Tibial artery (tissue), 4 donors: ENCODE data around the gene PCDHGC5.

Source experiments
- DNase-seq, 2 donors: peaks; one replicate each; pipeline ENCODE4 v3.0.0-alpha.2; 2019
- H3K27ac ChIP-seq, 2 donors: fragments of 200-600 bp; sonication (generic) in 1 of 2; 1 replicate in 1 of 2; 2 replicates in 1 of 2; pipeline ENCODE4 v1.5.1; 2018 to 2019; ENCODE audit warnings: mild to moderate bottlenecking in 1 of 2
- H3K27me3 ChIP-seq, 2 donors: fragments of 200-600 bp; sonication (generic) in 1 of 2; one replicate each; pipeline versions ENCODE4 v1.5.1 to v1.6.0; 2016 to 2019
- H3K36me3 ChIP-seq, 3 donors: fragments of 200-600 bp; sonication (generic) in 2 of 3; one replicate each; pipeline ENCODE4 v1.5.1; 2016 to 2019; ENCODE audit warnings: mild to moderate bottlenecking in 2 of 3
- H3K4me1 ChIP-seq, 4 donors: fragments of 200-600 bp; sonication (generic) in 2 of 4; 1 replicate in 3 of 4; 2 replicates in 1 of 4; pipeline ENCODE4 v1.5.1; 2016 to 2019
- H3K4me3 ChIP-seq, 2 donors: fragments of 200-600 bp; sonication (generic) in 1 of 2; 1 replicate in 1 of 2; 2 replicates in 1 of 2; pipeline ENCODE4 v1.5.1; 2018 to 2019; ENCODE audit warnings: mild to moderate bottlenecking in 2 of 2
- H3K9me3 ChIP-seq, 3 donors: fragments of 200-600 bp; sonication (generic) in 1 of 3; one replicate each; pipeline ENCODE4 v1.5.1; 2016 to 2019
- CTCF ChIP-seq, 2 experiments: fragments of 200-600 bp in 1 of 2; fragments of 450-650 bp in 1 of 2; IDR thresholded peaks; one replicate each; pipeline ENCODE4 v1.5.1; 2017 to 2019; ENCODE audit warnings: antibody characterized with exemption in 2 of 2, mild to moderate bottlenecking in 1 of 2, moderate library complexity in 1 of 2
- intact Hi-C: fragments of 100-400 bp; cut with DNase I; formaldehyde crosslinking; loops from one replicate; pipeline ENCODE4 v1.15.0; 2023; ENCODE audit warnings: low total_unique reads

The PCDHGC5 gene

GRCh38 chr5:141488591-141489561, at the start of gene PCDHGC5:
Gene PCDHGC5, plus strand, starts transcription at chr5:141489081. Its CDS starts 160 bp downstream, at chr5:141489241.
- DNase-seq, result no peak
- H3K4me1 ChIP-seq, result peaks cover 0 to 43% (median 27%) of the 10 kb centered on the region in 4 donors
- H3K4me3 ChIP-seq, result no peak within 1 kb of the TSS
- intact Hi-C loops, result no loop called here
- no peaks in the 10 kb centered on the region for H3K27me3 ChIP-seq
- TF ChIP-seq CTCF (IDR thresholded peaks at IDR 0.05), result no peak
- peak within 1 kb of the TSS in 1 of 2 donors; percentile 2 for H3K27ac ChIP-seq
- H3K36me3 ChIP-seq, result peaks cover 0 to 37% (median 29%) of the 10 kb centered on the region in 3 donors
- H3K9me3 ChIP-seq, result no peaks in the 10 kb centered on the region

- Histone ChIP-seq H3K36me3 (peaks cover 0 to 53% (median 30%) of the 10 kb centered on the region in 3 donors), H3K27me3 (no peaks in the 10 kb centered on the region), H3K4me1 (no peaks in the 10 kb centered on the region), H3K4me3 (no peak overlapping the region), H3K9me3 (peaks cover 2 to 91% (median 69%) of the 10 kb centered on the region in 3 donors), H3K27ac (no peak overlapping the region)
- intact Hi-C loops, result no loop called here
- no peak for DNase-seq
- no peak for TF ChIP-seq CTCF (IDR thresholded peaks at IDR 0.05)
Measured at GRCh38 chr5:141439411-141440141, 49.3 kb upstream of the PCDHGC5 start.

DNA sequence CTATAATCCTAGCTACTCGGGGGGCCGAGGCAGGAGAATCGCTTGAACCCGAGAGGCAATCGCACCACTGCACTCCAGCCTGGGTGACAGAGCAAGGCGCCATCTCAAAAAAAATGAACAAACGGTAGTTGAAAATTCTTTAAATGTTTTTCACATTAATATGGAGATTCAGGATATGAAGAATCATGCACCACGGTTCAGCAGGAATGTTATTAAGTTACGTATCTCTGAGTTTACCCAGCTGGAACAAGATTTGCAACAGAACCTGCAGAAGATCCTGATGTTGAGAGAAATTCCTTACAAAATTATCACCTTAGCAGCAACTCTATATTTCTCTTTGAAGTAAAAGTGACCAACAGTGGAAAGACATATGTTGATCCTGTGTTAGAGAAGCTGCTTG, 48.5 kb upstream of the PCDHGC5 start:
- Histone ChIP-seq H3K36me3 (peaks cover 0 to 52% (median 30%) of the 10 kb centered on the region in 3 donors), H3K4me3 (no peak overlapping the region), H3K4me1 (no peaks in the 10 kb centered on the region), H3K9me3 (peaks cover 2 to 93% (median 64%) of the 10 kb centered on the region in 3 donors), H3K27me3 (no peaks in the 10 kb centered on the region), H3K27ac (no peak overlapping the region)
- no peak for DNase-seq
- no peak for TF ChIP-seq CTCF (IDR thresholded peaks at IDR 0.05)
- intact Hi-C loops, result no loop called here

DNA sequence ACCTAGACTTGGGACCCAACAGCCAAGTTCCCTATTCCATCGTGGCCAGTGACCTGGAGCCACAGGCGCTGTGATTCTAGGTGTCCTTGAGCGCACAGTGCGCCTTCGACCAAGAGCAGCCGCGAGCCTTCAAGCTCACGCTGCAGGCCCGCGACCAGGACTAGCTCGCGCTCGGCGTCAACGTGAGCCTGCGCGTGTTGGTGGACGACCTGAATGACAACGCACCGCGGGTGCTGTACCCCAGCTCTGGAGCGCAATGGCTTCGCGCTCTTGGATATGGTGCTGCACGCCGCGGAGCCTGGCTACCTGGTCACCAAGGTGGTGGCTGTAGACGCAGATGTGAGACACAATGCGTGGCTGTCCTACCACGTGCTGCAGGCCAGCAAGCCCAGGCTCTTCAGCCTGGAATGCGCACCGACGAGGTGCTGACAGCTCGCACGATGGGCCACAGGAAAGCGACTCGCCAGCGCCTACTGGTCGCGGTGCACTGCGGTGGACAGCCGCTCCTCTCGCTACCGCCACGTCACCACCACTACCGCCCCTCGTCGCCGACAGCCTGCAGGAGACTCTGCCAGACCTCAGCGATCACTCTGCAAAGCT, 47.2 kb upstream of the PCDHGC5 start:
- Histone ChIP-seq H3K9me3 (peaks cover 2 to 83% (median 51%) of the 10 kb centered on the region in 3 donors), H3K27me3 (no peaks in the 10 kb centered on the region), H3K4me3 (no peak overlapping the region), H3K4me1 (no peaks in the 10 kb centered on the region), H3K36me3 (peaks cover 0 to 40% (median 23%) of the 10 kb centered on the region in 3 donors), H3K27ac (no peak overlapping the region)
- intact Hi-C loops, result no loop called here
- no peak for DNase-seq
- no peak for TF ChIP-seq CTCF (IDR thresholded peaks at IDR 0.05)

- Histone ChIP-seq H3K27ac (no peak overlapping the region), H3K36me3 (no peaks in the 10 kb centered on the region), H3K9me3 (no peaks in the 10 kb centered on the region), H3K4me1 (no peaks in the 10 kb centered on the region), H3K4me3 (no peak overlapping the region), H3K27me3 (no peaks in the 10 kb centered on the region)
- no peak for TF ChIP-seq CTCF (IDR thresholded peaks at IDR 0.05)
- intact Hi-C loops, result no loop called here
- no peak for DNase-seq
Measured at GRCh38 chr5:141465351-141465750, 23.5 kb upstream of the PCDHGC5 start.
